ENCODE measurements around the gene NLRP14.

Gene NLRP14

GRCh38 chr11:7020183-7020917 is at the start of gene NLRP14, which contains the start of gene ZNF214:
TSS of gene NLRP14 (plus strand) at chr11:7020479. CDS start at chr11:7038587, 18,108 bp downstream.
TSS of gene ZNF214 (minus strand) at chr11:7020346. CDS start at chr11:7002835, 17,511 bp downstream.
- DNase-seq: no peak

- DNase-seq: no peak
Observed at GRCh38 chr11:6979365-6979764, 40.9 kb upstream of the NLRP14 start.

- DNase-seq: no peak
Observed at GRCh38 chr11:6986487-6986886, 33.8 kb upstream of the NLRP14 start.

- DNase-seq: no peak
Observed at GRCh38 chr11:6988506-6988905, 31.8 kb upstream of the NLRP14 start.

GRCh38 chr11:6991227-6991626 is 29.1 kb upstream of the NLRP14 start:
- DNase-seq: no peak

- DNase-seq: no peak
Observed at GRCh38 chr11:6992026-6992425, 28.3 kb upstream of the NLRP14 start.

GRCh38 chr11:6992457-6993417 is 27.5 kb upstream of the NLRP14 start:
- no peak for DNase-seq

- no peak for DNase-seq
Observed at GRCh38 chr11:6995703-6996102, 24.6 kb upstream of the NLRP14 start.

GRCh38 chr11:7004482-7004881 is 15.8 kb upstream of the NLRP14 start:
- no peak for DNase-seq

- DNase-seq: no peak
Observed at GRCh38 chr11:7014118-7014517, 6.2 kb upstream of the NLRP14 start.

- DNase-seq: no peak
Observed at GRCh38 chr11:7016011-7016410, 4.3 kb upstream of the NLRP14 start.

- DNase-seq: no peak
Observed at GRCh38 chr11:7019500-7020182, 638 bp upstream of the NLRP14 start.

GRCh38 chr11:7021318-7021717 is 1.0 kb downstream of the NLRP14 start:
- no peak for DNase-seq

- no peak for DNase-seq
Observed at GRCh38 chr11:7028141-7028540, 7.9 kb downstream of the NLRP14 start.

- DNase-seq: no peak
Observed at GRCh38 chr11:7030836-7031235, 10.6 kb downstream of the NLRP14 start.

- no peak for DNase-seq
Observed at GRCh38 chr11:7031471-7031871, 11.2 kb downstream of the NLRP14 start.

- no peak for DNase-seq
Observed at GRCh38 chr11:7032692-7033091, 12.4 kb downstream of the NLRP14 start.

GRCh38 chr11:7034019-7034418 is 13.7 kb downstream of the NLRP14 start:
- DNase-seq: no peak

GRCh38 chr11:7046474-7047175 is 26.3 kb downstream of the NLRP14 start:
- no peak for DNase-seq

GRCh38 chr11:7050191-7050590 is 29.9 kb downstream of the NLRP14 start:
- DNase-seq: no peak

GRCh38 chr11:7056828-7057513 is 36.7 kb downstream of the NLRP14 start:
- no peak for DNase-seq

GRCh38 chr11:7057641-7058040 is 37.4 kb downstream of the NLRP14 start:
- DNase-seq: no peak
